HG03103 (cell line): Measurements from ENCODE around the gene CCDC154.
"Not testable (repeated sequence)": the region's sequence is repeated elsewhere in the genome, so short reads cannot be mapped to it uniquely, and the experiment has no call there.

Experiments
- ATAC-seq: cut with Tn5 transposase; IDR thresholded peaks from one replicate; pipeline ENCODE4 v1.9.1; 2021; ENCODE audit warnings: low read depth; ENCODE audit not compliant: unreplicated experiment

The CCDC154 gene

DNA sequence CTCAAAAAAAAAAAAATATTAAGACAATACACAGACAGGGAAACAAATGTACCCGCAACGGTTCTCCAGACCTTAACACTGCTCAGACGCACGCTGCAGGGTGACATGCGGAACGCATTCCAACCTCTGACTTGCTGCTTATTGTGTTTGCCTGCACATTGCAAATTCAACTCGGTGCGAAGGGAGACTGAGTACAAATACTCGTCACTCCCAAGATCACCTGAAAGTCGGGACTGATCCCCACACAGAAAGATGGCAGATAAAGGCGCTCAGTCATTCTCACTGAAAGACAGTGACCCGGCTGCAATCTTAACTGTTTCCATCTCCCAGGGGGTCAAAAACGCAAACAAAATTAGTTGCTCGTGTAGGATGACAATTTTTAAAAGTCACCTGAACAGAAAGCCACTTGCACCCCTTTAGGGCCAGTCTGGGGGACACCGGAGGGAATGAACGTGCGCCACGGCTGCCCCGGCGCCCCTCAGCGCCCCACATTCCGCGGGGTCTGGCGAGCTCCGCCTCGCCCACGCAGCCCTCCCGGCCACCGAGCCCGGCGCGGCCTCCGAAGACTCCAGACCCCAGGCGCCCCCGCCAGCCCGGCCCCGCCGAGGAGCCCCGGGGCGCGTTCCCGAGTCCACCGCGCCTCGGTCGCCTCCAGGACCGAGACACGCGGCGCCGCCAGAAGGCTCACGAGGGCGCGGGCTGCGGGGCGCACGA lies 29.9 kb upstream of the CCDC154 start:
- no peak for ATAC-seq

DNA sequence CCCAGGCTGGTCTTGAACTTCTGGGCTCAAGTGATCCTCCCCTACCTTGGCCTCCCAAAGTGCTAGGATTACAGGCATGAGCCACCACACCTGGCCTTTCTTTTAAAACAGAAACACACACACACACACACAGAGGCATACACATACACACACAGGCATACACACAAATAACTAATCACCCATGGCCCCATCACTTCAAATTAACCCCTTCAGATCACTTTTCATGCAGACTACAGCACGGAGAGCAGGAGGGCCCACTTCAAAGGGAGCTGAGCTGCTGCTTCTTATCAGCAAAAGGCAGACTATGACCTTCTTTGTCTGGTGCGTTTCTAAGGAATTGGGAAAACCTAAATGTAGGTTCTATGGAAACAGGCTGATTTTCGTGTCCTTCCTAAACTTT lies 28.6 kb upstream of the CCDC154 start:
- ATAC-seq: no peak

DNA sequence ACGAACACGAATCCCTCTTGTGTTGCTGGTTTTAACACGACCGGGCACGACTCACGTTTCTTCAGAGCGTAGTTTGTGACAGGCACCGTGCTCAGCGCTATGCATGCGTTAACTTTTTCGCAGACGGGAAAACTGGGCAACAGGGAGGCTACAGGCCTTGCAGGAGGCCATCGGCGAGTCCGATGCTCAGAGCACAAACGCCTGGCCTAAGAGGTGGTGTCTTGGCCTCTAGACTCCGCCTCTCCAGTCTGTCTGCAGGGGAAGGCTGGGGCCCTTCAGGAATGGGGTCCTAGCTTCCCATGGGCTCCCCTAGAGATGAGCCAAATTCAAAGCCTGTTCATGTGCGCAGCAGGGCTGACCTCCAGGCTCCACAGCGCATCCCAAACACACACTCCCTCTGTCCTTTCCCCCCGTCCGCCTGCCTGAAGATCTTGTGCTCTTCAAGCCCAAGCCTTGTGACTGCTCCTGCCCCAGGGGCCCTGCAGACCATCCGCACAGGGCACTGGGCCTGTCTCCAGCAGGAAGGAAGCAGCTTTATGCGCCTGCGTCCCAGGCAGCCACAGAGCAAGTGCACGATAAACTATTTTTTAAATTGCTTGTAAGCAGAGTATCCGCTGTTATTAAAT lies 27.3 kb upstream of the CCDC154 start:
- no peak for ATAC-seq

DNA sequence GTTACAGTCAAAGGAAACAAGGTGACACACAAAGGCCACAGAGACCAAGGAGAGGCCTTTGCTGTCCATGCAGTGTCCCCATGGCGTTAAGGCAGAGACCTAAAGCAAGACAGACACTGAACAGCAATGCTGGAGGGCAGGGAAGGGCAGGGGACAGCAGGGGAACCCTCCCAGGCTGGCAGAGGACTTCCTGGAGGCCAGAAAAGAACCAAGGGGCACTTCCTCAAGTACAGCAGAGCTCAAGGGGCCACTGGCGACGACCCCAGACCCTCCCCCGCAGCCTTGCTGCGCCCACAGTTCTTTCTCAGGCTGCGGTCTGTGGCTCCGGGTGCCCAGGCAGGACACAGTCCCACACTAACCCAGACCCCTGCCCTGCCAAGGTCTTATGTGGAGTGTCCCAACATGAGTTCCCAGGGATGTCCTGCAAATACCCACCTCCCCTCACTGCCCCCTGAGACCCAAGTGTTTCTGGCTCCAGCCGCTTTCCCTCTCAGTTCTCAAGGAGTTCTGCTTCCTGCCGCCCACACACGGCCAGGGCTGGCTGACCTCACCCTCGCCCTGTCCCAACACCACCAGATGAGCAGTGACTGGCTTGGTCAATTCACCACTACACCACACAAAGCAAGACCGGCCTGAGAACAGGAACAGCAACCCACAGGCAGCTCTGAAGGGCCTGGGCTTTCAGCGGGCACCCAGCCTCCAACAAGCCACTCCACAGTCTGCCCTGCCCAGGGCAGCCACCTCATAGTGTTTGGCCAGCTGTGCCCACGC lies 26.3 kb upstream of the CCDC154 start:
- ATAC-seq: no peak

DNA sequence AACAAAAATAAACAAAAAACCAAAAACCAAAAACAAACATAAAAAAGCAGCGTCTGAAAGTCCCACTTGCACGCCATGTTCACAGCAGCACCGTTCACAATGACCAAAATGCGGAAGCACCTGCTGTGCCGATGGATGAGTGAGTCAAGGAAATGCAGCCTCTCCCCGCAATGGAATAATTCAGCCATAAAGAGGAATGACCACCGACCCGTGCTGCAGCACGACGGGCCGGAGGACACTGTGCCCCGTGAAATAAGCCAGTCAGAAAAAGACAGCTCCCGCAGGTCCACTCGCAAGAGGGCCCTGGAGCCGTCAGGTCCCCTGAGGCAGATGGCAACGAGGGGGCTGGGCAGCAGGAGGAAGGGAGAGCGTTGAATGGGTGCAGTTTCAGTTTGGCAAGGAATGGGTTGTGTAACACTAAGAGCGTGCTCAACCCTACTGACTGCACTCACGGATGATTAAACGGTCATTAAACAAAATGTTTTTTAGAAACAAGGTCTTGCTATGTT lies 25.4 kb upstream of the CCDC154 start:
- no peak for ATAC-seq

DNA sequence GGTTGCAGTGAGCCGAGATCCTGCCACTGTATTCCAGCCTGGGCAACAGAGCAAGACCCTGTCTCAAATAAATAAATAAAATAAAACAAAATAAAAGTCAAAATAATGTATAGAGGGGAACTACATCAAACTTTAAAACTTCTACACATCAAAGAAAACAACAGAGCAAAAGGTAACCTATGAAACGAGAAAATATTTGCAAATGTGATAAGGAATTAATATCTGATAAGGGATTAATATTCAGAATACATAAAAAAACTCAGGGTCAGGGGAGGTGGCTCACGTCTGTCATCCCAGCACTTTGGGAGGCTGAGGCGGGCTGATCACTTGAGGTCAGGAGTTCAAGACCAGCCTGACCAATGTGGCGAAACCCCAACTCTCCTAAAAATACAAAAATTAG lies 24.8 kb upstream of the CCDC154 start:
- not testable (repeated sequence) for ATAC-seq

DNA sequence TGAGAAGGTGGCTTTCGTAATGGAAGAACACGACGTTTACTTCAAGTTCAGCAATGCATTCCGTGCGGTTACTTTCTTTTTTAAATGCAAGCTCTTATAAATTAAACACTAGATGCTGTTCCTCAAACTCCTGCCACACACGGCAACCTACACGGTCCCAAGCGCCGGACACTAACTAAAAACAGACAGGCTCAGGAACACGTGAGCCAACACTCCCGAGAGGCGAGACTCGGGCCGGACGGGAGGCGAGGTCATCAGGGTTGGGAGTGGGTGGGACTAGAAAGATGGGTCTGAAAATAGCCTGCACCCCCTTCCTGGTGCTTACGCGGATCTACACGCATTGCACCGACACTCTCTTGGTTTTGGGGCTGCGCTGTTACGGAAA lies 24.1 kb upstream of the CCDC154 start:
- no peak for ATAC-seq

DNA sequence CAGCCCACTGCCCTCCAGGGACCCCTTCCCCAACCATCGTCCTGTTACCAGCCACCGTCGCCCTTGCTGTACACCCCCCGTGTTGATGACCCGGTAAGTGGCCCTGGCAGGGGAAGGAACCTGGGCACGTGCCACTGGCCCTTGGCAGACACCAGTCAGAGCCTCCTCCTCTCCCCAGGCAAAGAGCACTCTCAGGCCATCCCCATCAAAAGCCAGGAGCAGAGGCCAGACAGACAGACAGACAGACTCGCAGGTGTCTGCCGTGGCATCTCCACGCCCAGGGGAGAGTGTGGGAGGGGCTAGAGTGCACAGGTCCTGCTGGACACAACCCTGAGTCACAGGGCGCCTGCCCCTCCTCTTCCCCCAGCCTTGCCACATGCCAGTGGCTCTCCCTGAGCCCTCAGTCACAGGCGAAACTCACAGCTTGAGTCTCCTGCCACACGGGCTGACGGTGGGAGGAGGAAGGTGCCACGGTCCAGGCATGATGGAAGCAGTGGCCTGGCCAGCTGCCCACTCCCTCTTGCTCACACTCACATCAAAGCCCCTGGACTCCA lies 22.7 kb upstream of the CCDC154 start:
- no peak for ATAC-seq

- ATAC-seq: no peak
Observed at GRCh38 chr16:1466054-1466453, 21.7 kb upstream of the CCDC154 start.

- no peak for ATAC-seq
Observed at GRCh38 chr16:1465567-1465915, 21.2 kb upstream of the CCDC154 start.

DNA sequence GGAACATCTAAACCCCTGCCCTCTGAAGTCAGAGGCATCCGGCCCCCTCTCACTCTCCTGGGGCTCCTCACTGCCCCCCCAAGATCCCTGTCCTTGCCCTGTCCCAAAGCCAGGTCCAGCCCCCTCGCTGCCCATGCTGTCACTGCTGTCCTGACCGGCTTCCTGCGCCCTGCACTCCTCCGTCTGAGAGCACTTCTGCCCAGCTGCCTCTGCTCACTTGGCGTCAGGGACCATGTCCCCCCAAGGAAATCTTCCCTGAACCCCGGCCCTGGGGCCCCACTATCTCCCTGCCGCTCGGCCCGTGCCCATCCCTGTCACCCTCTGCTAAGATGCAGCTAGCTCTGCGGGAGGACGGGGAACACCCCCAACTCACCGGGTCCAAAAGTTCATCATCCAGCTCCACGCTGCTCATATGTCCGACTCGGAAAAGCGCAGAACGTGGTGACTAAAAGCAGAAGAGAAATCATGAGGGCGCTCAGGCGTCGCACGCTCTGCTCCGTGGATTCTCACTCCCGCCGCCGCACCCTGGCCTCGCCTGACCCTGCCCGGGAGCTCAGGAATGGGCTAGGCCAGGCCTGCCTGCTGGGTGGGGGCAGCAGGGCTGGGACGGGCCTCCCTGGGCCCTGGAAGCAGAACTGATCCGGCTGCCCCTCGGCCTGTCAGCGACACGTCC lies 20.7 kb upstream of the CCDC154 start:
- no peak for ATAC-seq

- no peak for ATAC-seq
Observed at GRCh38 chr16:1464196-1464893, 20.0 kb upstream of the CCDC154 start.

- ATAC-seq: no peak
Observed at GRCh38 chr16:1461146-1461545, 16.8 kb upstream of the CCDC154 start.

- no peak for ATAC-seq
Observed at GRCh38 chr16:1460602-1461138, 16.3 kb upstream of the CCDC154 start.

DNA sequence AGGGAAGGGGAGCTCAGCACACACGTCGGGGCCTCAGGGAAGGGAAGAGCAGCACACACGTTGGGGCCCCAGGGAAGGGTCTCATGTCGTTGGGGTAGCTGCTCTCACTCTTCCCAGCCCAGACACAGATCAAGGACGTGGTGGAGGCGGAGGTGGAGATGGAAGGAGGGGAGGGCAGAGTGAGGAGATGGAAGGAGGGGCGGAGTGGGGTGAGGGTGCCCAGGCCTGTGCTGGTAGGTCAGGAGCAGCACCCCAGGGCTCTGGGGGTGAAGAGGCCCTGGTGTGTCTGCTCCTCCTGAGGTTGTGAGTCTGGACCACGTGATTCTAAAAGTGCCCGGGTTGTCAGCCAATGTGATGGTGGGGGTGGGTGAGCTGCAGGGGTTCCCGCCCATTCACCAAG lies 15.6 kb upstream of the CCDC154 start:
- no peak for ATAC-seq

- no peak for ATAC-seq
Observed at GRCh38 chr16:1458977-1459341, 14.6 kb upstream of the CCDC154 start.

- no peak for ATAC-seq
Observed at GRCh38 chr16:1458336-1458976, 14.1 kb upstream of the CCDC154 start.

DNA sequence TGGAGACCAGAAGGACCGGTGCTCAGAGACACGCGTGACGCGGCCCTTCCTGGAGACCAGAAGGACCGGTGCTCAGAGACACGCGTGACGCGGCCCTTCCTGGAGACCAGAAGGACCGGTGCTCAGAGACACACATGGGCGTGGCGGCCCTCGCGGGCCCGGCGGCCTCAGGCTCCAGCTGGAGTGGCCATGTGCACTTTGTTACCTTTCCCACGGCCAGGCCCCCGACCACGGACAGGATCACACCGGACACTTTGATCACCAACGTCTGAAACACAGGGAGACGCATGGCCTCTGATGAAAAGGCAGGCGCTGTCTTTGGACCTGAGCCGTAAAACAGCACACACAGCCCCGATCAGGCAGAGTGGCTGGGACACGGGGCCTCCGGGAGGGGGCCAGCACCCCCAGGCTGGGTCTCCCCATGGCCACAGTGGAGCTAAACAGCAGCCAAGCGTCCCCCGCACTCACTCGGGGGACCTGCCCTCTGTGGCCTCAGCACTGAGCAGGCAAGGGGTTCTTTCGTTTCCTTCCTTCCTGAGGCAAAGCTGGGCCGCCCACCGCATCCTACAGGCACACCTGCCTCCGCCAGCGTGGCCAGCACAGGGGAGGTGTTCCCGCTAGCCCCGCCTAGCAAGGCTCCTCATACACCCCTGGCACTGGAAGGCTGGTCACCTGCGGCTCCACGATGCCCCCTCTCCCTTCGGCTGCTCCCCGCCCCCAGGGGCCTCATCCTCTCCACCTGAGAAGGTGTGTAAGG lies 13.3 kb upstream of the CCDC154 start:
- ATAC-seq: no peak

GRCh38 chr16:1456951-1457350 lies 12.6 kb upstream of the CCDC154 start:
- no peak for ATAC-seq
